ENCODE data around the gene JADE3. TPM values are rescaled to one million over a fixed set of nuclear protein-coding genes. Genes with fewer than 3 reads are reported as not detected.

The JADE3 gene
- total RNA-seq, 1 experiment from 2014 or later, result 20.2 TPM

DNA sequence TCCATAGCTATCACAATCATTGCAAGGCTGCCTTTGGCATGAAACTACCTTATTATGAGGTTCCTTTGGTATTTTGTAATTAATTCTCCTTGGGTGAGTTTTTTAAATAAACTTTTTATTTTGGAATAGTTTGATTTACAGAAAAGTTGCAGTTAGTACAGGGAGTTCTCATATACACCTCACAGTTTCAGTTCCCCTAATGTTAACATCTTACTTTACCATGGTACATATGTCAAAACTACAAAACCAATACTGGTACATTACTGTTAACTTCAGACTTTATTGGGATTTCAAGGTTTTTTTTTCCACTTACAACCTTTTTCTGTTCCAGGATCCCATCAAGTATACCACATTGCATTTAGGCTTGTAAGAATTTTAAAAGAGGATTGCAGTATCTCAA lies 114.0 kb downstream of the JADE3 start:
- Histone ChIP-seq H3K23me2 (ENCODE audit: insufficient read length, low read depth, low read length, poor library complexity, severe bottlenecking) (no peaks in the 10 kb centered on the region), H3K27me3 (ENCODE audit: insufficient read depth, low read length) (no peaks in the 10 kb centered on the region), H2BK20ac (ENCODE audit: low read depth, low read length, poor library complexity, severe bottlenecking) (no peak overlapping the region), H3K9me3 (ENCODE audit: control insufficient read depth, low read depth, low read length) (peaks cover 16% of the 10 kb centered on the region), H4K5ac (ENCODE audit: insufficient read length, low read depth, low read length) (no peak overlapping the region), H3K79me2 (ENCODE audit: insufficient read depth, low read length) (no peaks in the 10 kb centered on the region), H3K4me1 (ENCODE audit: insufficient read depth, low read length) (no peaks in the 10 kb centered on the region), H3K18ac (ENCODE audit: insufficient read length, low read depth, low read length) (no peak overlapping the region), H4K91ac (ENCODE audit: insufficient read length, low read depth, low read length) (no peak overlapping the region), H3K4ac (ENCODE audit: low read depth, low read length) (no peak overlapping the region), H3K4me2 (ENCODE audit: insufficient read depth, insufficient read length, low read length) (no peak overlapping the region), H2BK5ac (ENCODE audit: insufficient read length, low read length) (no peak overlapping the region), H3K9ac (ENCODE audit: extremely low read depth, insufficient read length, low read length) (no peak overlapping the region), H3K56ac (ENCODE audit: insufficient read length, low read depth, low read length) (no peak overlapping the region), H3T11ph (ENCODE audit: low read length) (no peak overlapping the region), H2BK15ac (ENCODE audit: low read depth, low read length) (no peak overlapping the region), H2BK120ac (ENCODE audit: low read depth, low read length, poor library complexity, severe bottlenecking) (no peak overlapping the region), H3K14ac (ENCODE audit: insufficient read depth, low read length) (no peak overlapping the region), H2AK5ac (ENCODE audit: insufficient read length, low read length) (no peak overlapping the region), H4K20me1 (ENCODE audit: control insufficient read depth, insufficient read depth, insufficient read length) (no peaks in the 10 kb centered on the region), H4K8ac (replicated peaks; ENCODE audit: insufficient read length, low read depth, low read length) (no peak overlapping the region), H3K27ac (ENCODE audit: insufficient read length, low read depth, low read length) (no peak overlapping the region), H2BK12ac (ENCODE audit: insufficient read length, low read depth, low read length) (no peak overlapping the region), H2AFZ (ENCODE audit: low read length) (no peak overlapping the region), H3K23ac (ENCODE audit: insufficient read length, low read depth, low read length) (no peak overlapping the region), H3K79me1 (ENCODE audit: insufficient read depth, low read depth, low read length, poor library complexity, severe bottlenecking) (no peaks in the 10 kb centered on the region)
- H3K4me1 Mint-ChIP-seq, result no peaks in the 10 kb centered on the region
- DNase-seq, result no peak
- TF ChIP-seq, protein P1, sequence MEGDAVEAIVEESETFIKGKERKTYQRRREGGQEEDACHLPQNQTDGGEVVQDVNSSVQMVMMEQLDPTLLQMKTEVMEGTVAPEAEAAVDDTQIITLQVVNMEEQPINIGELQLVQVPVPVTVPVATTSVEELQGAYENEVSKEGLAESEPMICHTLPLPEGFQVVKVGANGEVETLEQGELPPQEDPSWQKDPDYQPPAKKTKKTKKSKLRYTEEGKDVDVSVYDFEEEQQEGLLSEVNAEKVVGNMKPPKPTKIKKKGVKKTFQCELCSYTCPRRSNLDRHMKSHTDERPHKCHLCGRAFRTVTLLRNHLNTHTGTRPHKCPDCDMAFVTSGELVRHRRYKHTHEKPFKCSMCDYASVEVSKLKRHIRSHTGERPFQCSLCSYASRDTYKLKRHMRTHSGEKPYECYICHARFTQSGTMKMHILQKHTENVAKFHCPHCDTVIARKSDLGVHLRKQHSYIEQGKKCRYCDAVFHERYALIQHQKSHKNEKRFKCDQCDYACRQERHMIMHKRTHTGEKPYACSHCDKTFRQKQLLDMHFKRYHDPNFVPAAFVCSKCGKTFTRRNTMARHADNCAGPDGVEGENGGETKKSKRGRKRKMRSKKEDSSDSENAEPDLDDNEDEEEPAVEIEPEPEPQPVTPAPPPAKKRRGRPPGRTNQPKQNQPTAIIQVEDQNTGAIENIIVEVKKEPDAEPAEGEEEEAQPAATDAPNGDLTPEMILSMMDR (conservative IDR thresholded peaks at IDR 0.05), result no peak
- H3K27me3 Mint-ChIP-seq (ENCODE audit: low read depth), result no peaks in the 10 kb centered on the region
- H3K27ac Mint-ChIP-seq, result no peak overlapping the region
- H3K4me3 Mint-ChIP-seq, result no peak overlapping the region
- H3K36me3 Mint-ChIP-seq (ENCODE audit: insufficient read depth in 1 of 3, low read depth in 3 of 3), result peaks cover 4 to 26% (median 12%) of the 10 kb centered on the region in 3 experiments; a peak in 5 of 7 replicates
- H3K9me3 Mint-ChIP-seq, result peaks cover 50 to 56% of the 10 kb centered on the region in 2 experiments

All from H9 (cell line).